Panc1 (cell line): Measurements from ENCODE around the gene RSAD1. TPM values are rescaled to one million over a fixed set of nuclear protein-coding genes. Genes with fewer than 3 reads are reported as not detected.
A peak's percentile ranks its signal among the peaks of the same experiment; 100 is the strongest.

ENCODE experiments used
- ATAC-seq: fragments of 200-7000 bp; cut with Tn5 transposase; 2 replicates; pipeline ENCODE4 v1.9.1; 2020; ENCODE audit warnings: mild to moderate bottlenecking, moderate library complexity
- BruUV-seq: library from RNA; stranded (reverse); fragments of 400-500 nt; replicated peaks from 2 replicates; lab custom pipeline; 2021; lab: Mats Ljungman, UMichigan
- CTCF ChIA-PET: fragments of 300-600 bp; sonication (Branson Sonifier 250); formaldehyde crosslinking; loops from one replicate; lab custom pipeline; 2022; ENCODE audit warnings: antibody characterized with exemption; lab: Charles Lee
- POLR2A ChIA-PET: fragments of 300-600 bp; sonication (Branson Sonifier 250); formaldehyde crosslinking; loops from one replicate; lab custom pipeline; 2022; ENCODE audit warnings: antibody characterized with exemption; lab: Charles Lee
- DNase-seq: peaks from one replicate; pipeline ENCODE4 v3.0.0-alpha.2; 2010; ENCODE audit warnings: low read depth, low spot score
- H3K27ac ChIP-seq: 2 replicates; pipeline ENCODE4 v1.5.1; 2011; ENCODE audit warnings: mild to moderate bottlenecking, low read length, inconsistent platforms
- H3K27me3 ChIP-seq: fragments of 200-500 bp; sonication (Bioruptor generic); 2 replicates; pipeline ENCODE4 v1.6.0; 2014; ENCODE audit warnings: low read length, inconsistent platforms; ENCODE audit not compliant: control insufficient read depth, insufficient read depth
- H3K36me3 ChIP-seq: fragments of 200-500 bp; sonication (Bioruptor generic); 2 replicates; pipeline ENCODE4 v1.5.1; 2014; ENCODE audit warnings: inconsistent platforms, mild to moderate bottlenecking, low read length, moderate library complexity; ENCODE audit not compliant: control insufficient read depth, insufficient read depth
- H3K4me1 ChIP-seq: 2 replicates; pipeline ENCODE4 v1.5.1; 2011; ENCODE audit warnings: inconsistent platforms, mild to moderate bottlenecking, low read length, moderate library complexity; ENCODE audit not compliant: control insufficient read depth, insufficient read depth
- H3K4me3 ChIP-seq, 2 experiments: 2 replicates each; pipeline ENCODE4 v1.5.1; 2011 to 2012; ENCODE audit warnings: low read depth in 2 of 2, low read length in 2 of 2, mild to moderate bottlenecking in 2 of 2, inconsistent platforms in 1 of 2, moderate library complexity in 1 of 2
- H3K9me3 ChIP-seq: fragments of 200-500 bp; sonication (Bioruptor generic); 2 replicates; pipeline ENCODE4 v1.5.1; 2014; ENCODE audit warnings: low read depth, mild to moderate bottlenecking, inconsistent platforms, low read length, moderate library complexity; ENCODE audit not compliant: control insufficient read depth, insufficient read depth
- CTCF ChIP-seq: fragments of 450-650 bp; IDR thresholded peaks from 2 replicates; pipeline ENCODE4 v1.5.1; 2017; ENCODE audit warnings: mild to moderate bottlenecking
- POLR2AphosphoS5 ChIP-seq: IDR thresholded peaks from 2 replicates; pipeline ENCODE4 v1.6.1; 2012; ENCODE audit warnings: mild to moderate bottlenecking, low read depth, low read length, moderate library complexity
- SIN3A ChIP-seq: IDR thresholded peaks from 2 replicates; pipeline ENCODE4 v1.6.1; 2012; ENCODE audit warnings: low read depth, mild to moderate bottlenecking, low read length, moderate library complexity, borderline replicate concordance; ENCODE audit not compliant: insufficient read depth
- TCF7L2 ChIP-seq: IDR thresholded peaks from 2 replicates; pipeline ENCODE4 v1.6.1; 2011; ENCODE audit warnings: mild to moderate bottlenecking, low read depth, low read length, inconsistent platforms
- in situ Hi-C: cut with HindIII; loops from 2 replicates; pipeline ENCODE4 v1.10.0; 2016; ENCODE audit warnings: low sequenced_read_pairs, low pct_unique_long_range_greater_than_20kb
- intact Hi-C: fragments of 100-400 bp; cut with micrococcal nuclease; formaldehyde crosslinking; loops from one replicate; pipeline ENCODE4 v1.10.0; 2022; ENCODE audit not compliant: unreplicated experiment
- total RNA-seq: library from RNA; stranded (reverse); gene quantifications from one replicate; pipeline ENCODE4 v1.2.1, GENCODE V29; 2021; ENCODE audit not compliant: unreplicated experiment
- TF ChIP-seq, protein P1 (sequence below), 2 experiments: IDR thresholded peaks; 2 replicates each; pipeline ENCODE4 v1.6.1; 2011 to 2012; ENCODE audit warnings: low read depth in 2 of 2, control low read depth in 1 of 2, low read length in 1 of 2, mild to moderate bottlenecking in 1 of 2, moderate library complexity in 1 of 2; ENCODE audit not compliant: insufficient read depth in 1 of 2

The RSAD1 gene
- total RNA-seq, 1 experiment from 2014 or later, result 40.2 TPM

- intact Hi-C loops, result no loop called here
- Histone ChIP-seq H3K4me1 (no peaks in the 10 kb centered on the region), H3K9me3 (no peaks in the 10 kb centered on the region), H3K27ac (no peak overlapping the region), H3K36me3 (no peaks in the 10 kb centered on the region), H3K4me3 (no peak overlapping the region), H3K27me3 (no peaks in the 10 kb centered on the region)
- CTCF ChIA-PET, result interaction anchor here (0.6 to 0.7 kb wide), 2 partner anchors 8 to 13 kb away, joined by 3 to 11 read pairs; no protein-coding TSS in a partner anchor
- in situ Hi-C loops, result no loop called here
- TF ChIP-seq, protein P1, sequence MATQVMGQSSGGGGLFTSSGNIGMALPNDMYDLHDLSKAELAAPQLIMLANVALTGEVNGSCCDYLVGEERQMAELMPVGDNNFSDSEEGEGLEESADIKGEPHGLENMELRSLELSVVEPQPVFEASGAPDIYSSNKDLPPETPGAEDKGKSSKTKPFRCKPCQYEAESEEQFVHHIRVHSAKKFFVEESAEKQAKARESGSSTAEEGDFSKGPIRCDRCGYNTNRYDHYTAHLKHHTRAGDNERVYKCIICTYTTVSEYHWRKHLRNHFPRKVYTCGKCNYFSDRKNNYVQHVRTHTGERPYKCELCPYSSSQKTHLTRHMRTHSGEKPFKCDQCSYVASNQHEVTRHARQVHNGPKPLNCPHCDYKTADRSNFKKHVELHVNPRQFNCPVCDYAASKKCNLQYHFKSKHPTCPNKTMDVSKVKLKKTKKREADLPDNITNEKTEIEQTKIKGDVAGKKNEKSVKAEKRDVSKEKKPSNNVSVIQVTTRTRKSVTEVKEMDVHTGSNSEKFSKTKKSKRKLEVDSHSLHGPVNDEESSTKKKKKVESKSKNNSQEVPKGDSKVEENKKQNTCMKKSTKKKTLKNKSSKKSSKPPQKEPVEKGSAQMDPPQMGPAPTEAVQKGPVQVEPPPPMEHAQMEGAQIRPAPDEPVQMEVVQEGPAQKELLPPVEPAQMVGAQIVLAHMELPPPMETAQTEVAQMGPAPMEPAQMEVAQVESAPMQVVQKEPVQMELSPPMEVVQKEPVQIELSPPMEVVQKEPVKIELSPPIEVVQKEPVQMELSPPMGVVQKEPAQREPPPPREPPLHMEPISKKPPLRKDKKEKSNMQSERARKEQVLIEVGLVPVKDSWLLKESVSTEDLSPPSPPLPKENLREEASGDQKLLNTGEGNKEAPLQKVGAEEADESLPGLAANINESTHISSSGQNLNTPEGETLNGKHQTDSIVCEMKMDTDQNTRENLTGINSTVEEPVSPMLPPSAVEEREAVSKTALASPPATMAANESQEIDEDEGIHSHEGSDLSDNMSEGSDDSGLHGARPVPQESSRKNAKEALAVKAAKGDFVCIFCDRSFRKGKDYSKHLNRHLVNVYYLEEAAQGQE (IDR thresholded peaks at IDR 0.05; ENCODE audit: insufficient read depth in 1 of 2, low read depth in 2 of 2, low read length in 1 of 2), result no peak
- no peak for TF ChIP-seq TCF7L2
- TF ChIP-seq POLR2AphosphoS5, result no peak
- TF ChIP-seq SIN3A, result no peak
- TF ChIP-seq CTCF, result no peak
- POLR2A ChIA-PET, result interaction anchor here (0.7 kb wide), 2 partner anchors 8 to 342 kb away, joined by 4 to 9 read pairs; no protein-coding TSS in a partner anchor
- ATAC-seq (no peak), DNase-seq (no peak)
- BruUV-seq, result no TSS peak
Measured at GRCh38 chr17:50495918-50496317, 17.3 kb downstream of the RSAD1 start.

- Histone ChIP-seq H3K4me1 (no peaks in the 10 kb centered on the region), H3K27ac (no peak overlapping the region), H3K27me3 (no peaks in the 10 kb centered on the region), H3K9me3 (no peaks in the 10 kb centered on the region), H3K4me3 (no peak overlapping the region), H3K36me3 (no peaks in the 10 kb centered on the region)
- CTCF ChIA-PET, result no interaction called here
- ATAC-seq (peak; percentile 52; the same call in 1 of the 2 replicates), DNase-seq (no peak)
- in situ Hi-C loops (no loop called here), intact Hi-C loops (no loop called here)
- BruUV-seq, result no TSS peak
- POLR2A ChIA-PET, result interaction anchor here (0.5 kb wide), 1 partner anchor 1045 kb away, joined by 3 read pairs; no protein-coding TSS in a partner anchor
- no peak for TF ChIP-seq SIN3A
- no peak for TF ChIP-seq TCF7L2
- TF ChIP-seq, protein P1 (IDR thresholded peaks at IDR 0.05; ENCODE audit: insufficient read depth in 1 of 2, low read depth in 2 of 2, low read length in 1 of 2), result no peak
- no peak for TF ChIP-seq POLR2AphosphoS5
- no peak for TF ChIP-seq CTCF
Measured at GRCh38 chr17:50498021-50498874, 19.6 kb downstream of the RSAD1 start.
